WERI-Rb-1 (cell line): ENCODE data around the gene PAK5.

ENCODE experiments used
- DNase-seq: peaks from one replicate; pipeline ENCODE4 v3.0.0-alpha.2; 2020
- H3K27ac ChIP-seq: fragments of 250-450 bp; sonication (Bioruptor Pico); 2 replicates; pipeline ENCODE4 v1.5.1; 2020; ENCODE audit warnings: mild to moderate bottlenecking, moderate library complexity
- H3K27me3 ChIP-seq: fragments of 250-450 bp; sonication (Bioruptor Pico); 2 replicates; pipeline ENCODE4 v1.5.1; 2021; ENCODE audit warnings: mild to moderate bottlenecking, low read depth, moderate library complexity; ENCODE audit not compliant: insufficient read depth, severe bottlenecking
- H3K36me3 ChIP-seq: fragments of 250-450 bp; sonication (Bioruptor Pico); 2 replicates; pipeline ENCODE4 v1.5.1; 2020; ENCODE audit warnings: mild to moderate bottlenecking, moderate library complexity
- H3K4me3 ChIP-seq: 2 replicates; pipeline ENCODE4 v1.5.1; 2011; ENCODE audit warnings: low read depth, mild to moderate bottlenecking, control low read depth, low read length
- H3K9me3 ChIP-seq: fragments of 250-450 bp; sonication (Bioruptor Pico); 2 replicates; pipeline ENCODE4 v1.5.1; 2021; ENCODE audit warnings: mild to moderate bottlenecking, moderate library complexity; ENCODE audit not compliant: severe bottlenecking
- CTCF ChIP-seq: IDR thresholded peaks from 2 replicates; pipeline ENCODE4 v1.5.1; 2011; ENCODE audit warnings: low read depth, mild to moderate bottlenecking, control low read depth, inconsistent platforms, low read length

PAK5 gene

GRCh38 chr20:9499126-9499899 is 339.6 kb downstream of the PAK5 start:
- Histone ChIP-seq H3K27me3 (no peaks in the 10 kb centered on the region), H3K27ac (no peak overlapping the region)
- no peak for DNase-seq

GRCh38 chr20:9498322-9498721 is 340.6 kb downstream of the PAK5 start:
- no peak for TF ChIP-seq CTCF
- no peaks in the 10 kb centered on the region for H3K36me3 ChIP-seq
- DNase-seq = no peak

More at GRCh38 chr20:9499126-9499899, 339.6 kb downstream of the PAK5 start:
- Histone ChIP-seq H3K9me3 (no peaks in the 10 kb centered on the region), H3K36me3 (no peaks in the 10 kb centered on the region), H3K4me3 (no peak overlapping the region)
- TF ChIP-seq CTCF = no peak

GRCh38 chr20:9496155-9496554 is 342.7 kb downstream of the PAK5 start:
- Histone ChIP-seq H3K27ac (no peak overlapping the region), H3K4me3 (no peak overlapping the region), H3K36me3 (no peaks in the 10 kb centered on the region), H3K27me3 (no peaks in the 10 kb centered on the region), H3K9me3 (no peaks in the 10 kb centered on the region)
- DNase-seq = no peak
- TF ChIP-seq CTCF = no peak

More at GRCh38 chr20:9498322-9498721, 340.6 kb downstream of the PAK5 start:
- H3K9me3 ChIP-seq = no peaks in the 10 kb centered on the region
- H3K27ac ChIP-seq = no peak overlapping the region
- H3K27me3 ChIP-seq = no peaks in the 10 kb centered on the region
- H3K4me3 ChIP-seq = no peak overlapping the region

- no peaks in the 10 kb centered on the region for H3K9me3 ChIP-seq
- DNase-seq = no peak
- H3K27ac ChIP-seq = no peak overlapping the region
- no peaks in the 10 kb centered on the region for H3K36me3 ChIP-seq
- H3K27me3 ChIP-seq = no peaks in the 10 kb centered on the region
- H3K4me3 ChIP-seq = no peak overlapping the region
- TF ChIP-seq CTCF = no peak
These were observed 343.2 kb downstream of the PAK5 start for GRCh38 chr20:9495701-9496100.

GRCh38 chr20:9493803-9494202 is 345.1 kb downstream of the PAK5 start:
- no peak overlapping the region for H3K27ac ChIP-seq
- H3K36me3 ChIP-seq = no peaks in the 10 kb centered on the region
- TF ChIP-seq CTCF = no peak
- no peak for DNase-seq
- no peaks in the 10 kb centered on the region for H3K9me3 ChIP-seq
- H3K27me3 ChIP-seq = no peaks in the 10 kb centered on the region
- no peak overlapping the region for H3K4me3 ChIP-seq

GRCh38 chr20:9492067-9492466 is 346.8 kb downstream of the PAK5 start:
- no peak for TF ChIP-seq CTCF
- Histone ChIP-seq H3K36me3 (no peaks in the 10 kb centered on the region), H3K27me3 (no peaks in the 10 kb centered on the region), H3K27ac (no peak overlapping the region), H3K9me3 (no peaks in the 10 kb centered on the region), H3K4me3 (no peak overlapping the region)
- no peak for DNase-seq
